Calu3 (cell line): ENCODE data around the gene EEF1G. TPM values are rescaled to one million over a fixed set of nuclear protein-coding genes. Genes with fewer than 3 reads are reported as not detected.

Experiments
- BruUV-seq: library from RNA; stranded (reverse); fragments of 400-500 nt; replicated peaks from 2 replicates; lab custom pipeline; 2021; lab: Mats Ljungman, UMichigan
- CTCF ChIA-PET: fragments of 300-600 bp; sonication (Branson Sonifier 250); formaldehyde crosslinking; loops from one replicate; lab custom pipeline; 2022; ENCODE audit warnings: antibody characterized with exemption; lab: Charles Lee
- DNase-seq: peaks from one replicate; pipeline ENCODE4 v3.0.0; 2022
- H3K27ac Mint-ChIP-seq: one replicate; pipeline ENCODE4 v1.8.0; 2022; ENCODE audit warnings: mixed read lengths; ENCODE audit not compliant: unreplicated experiment
- H3K27me3 Mint-ChIP-seq: one replicate; pipeline ENCODE4 v1.8.0; 2022; ENCODE audit warnings: mixed read lengths; ENCODE audit not compliant: unreplicated experiment
- H3K36me3 Mint-ChIP-seq: one replicate; pipeline ENCODE4 v1.8.0; 2022; ENCODE audit warnings: mild to moderate bottlenecking, moderate library complexity, mixed read lengths; ENCODE audit not compliant: insufficient read depth, unreplicated experiment
- H3K4me1 Mint-ChIP-seq: one replicate; pipeline ENCODE4 v1.8.0; 2022; ENCODE audit warnings: mild to moderate bottlenecking, low read depth, mixed read lengths; ENCODE audit not compliant: unreplicated experiment
- H3K4me3 Mint-ChIP-seq: one replicate; pipeline ENCODE4 v1.8.0; 2022; ENCODE audit warnings: mild to moderate bottlenecking, low read depth, moderate library complexity, mixed read lengths; ENCODE audit not compliant: unreplicated experiment
- H3K9me3 Mint-ChIP-seq: one replicate; pipeline ENCODE4 v1.8.0; 2022; ENCODE audit warnings: low read depth, mixed read lengths; ENCODE audit not compliant: unreplicated experiment
- intact Hi-C: fragments of 100-400 bp; cut with micrococcal nuclease; formaldehyde crosslinking; loops from one replicate; pipeline ENCODE4 v1.10.0; 2022; ENCODE audit not compliant: unreplicated experiment
- total RNA-seq: library from RNA; stranded (reverse); gene quantifications from 2 replicates; pipeline ENCODE4 v1.2.3, GENCODE V29; 2022
- TF ChIP-seq, protein P1 (sequence below): fragments of 200-600 bp; IDR thresholded peaks from one replicate; pipeline ENCODE4 v1.8.0; 2022; ENCODE audit warnings: antibody characterized with exemption; ENCODE audit not compliant: unreplicated experiment

The EEF1G gene
- total RNA-seq, 1 experiment from 2014 or later, result 1,189 TPM

- Mint-ChIP-seq H3K27ac (peak overlapping the region; percentile 78), H3K4me1 (peaks cover 35% of the 10 kb centered on the region), H3K9me3 (no peaks in the 10 kb centered on the region), H3K36me3 (peaks cover 80% of the 10 kb centered on the region), H3K4me3 (peak overlapping the region; percentile 88), H3K27me3 (no peaks in the 10 kb centered on the region)
- CTCF ChIA-PET, result interaction anchor here (1.1 to 2.1 kb wide), 5 partner anchors 9 to 58 kb away, joined by 3 to 21 read pairs (median 7); partner anchors contain the start of genes B3GAT3 and TUT1
- DNase-seq, result no peak
- TF ChIP-seq, protein P1, sequence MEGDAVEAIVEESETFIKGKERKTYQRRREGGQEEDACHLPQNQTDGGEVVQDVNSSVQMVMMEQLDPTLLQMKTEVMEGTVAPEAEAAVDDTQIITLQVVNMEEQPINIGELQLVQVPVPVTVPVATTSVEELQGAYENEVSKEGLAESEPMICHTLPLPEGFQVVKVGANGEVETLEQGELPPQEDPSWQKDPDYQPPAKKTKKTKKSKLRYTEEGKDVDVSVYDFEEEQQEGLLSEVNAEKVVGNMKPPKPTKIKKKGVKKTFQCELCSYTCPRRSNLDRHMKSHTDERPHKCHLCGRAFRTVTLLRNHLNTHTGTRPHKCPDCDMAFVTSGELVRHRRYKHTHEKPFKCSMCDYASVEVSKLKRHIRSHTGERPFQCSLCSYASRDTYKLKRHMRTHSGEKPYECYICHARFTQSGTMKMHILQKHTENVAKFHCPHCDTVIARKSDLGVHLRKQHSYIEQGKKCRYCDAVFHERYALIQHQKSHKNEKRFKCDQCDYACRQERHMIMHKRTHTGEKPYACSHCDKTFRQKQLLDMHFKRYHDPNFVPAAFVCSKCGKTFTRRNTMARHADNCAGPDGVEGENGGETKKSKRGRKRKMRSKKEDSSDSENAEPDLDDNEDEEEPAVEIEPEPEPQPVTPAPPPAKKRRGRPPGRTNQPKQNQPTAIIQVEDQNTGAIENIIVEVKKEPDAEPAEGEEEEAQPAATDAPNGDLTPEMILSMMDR, result no peak
- intact Hi-C loops, result no loop called here
- no TSS peak for BruUV-seq
These were observed 26.9 kb upstream of the EEF1G start for GRCh38 chr11:62600367-62601121.

DNA sequence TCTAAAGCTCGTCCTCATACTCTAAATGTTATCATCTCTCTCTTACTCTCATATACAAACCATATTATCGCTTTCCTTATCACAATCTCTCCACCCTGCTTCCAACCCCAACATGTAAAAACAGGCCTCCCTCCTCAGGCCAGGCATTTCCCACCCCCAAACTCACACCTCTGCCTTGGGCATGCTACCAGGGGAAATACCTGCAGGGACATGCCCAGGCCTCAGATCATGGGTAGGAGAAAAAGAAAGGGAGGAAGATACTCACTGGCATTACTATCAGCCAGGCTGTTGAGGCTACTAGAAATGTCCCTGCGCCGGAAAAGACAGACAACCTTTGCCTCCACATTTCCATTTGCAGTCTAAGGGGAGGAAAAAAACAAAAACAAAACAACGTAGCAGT, 26.2 kb upstream of the EEF1G start:
- DNase-seq, result no peak
- intact Hi-C loops, result no loop called here
- peaks cover 80% of the 10 kb centered on the region for H3K36me3 Mint-ChIP-seq
- TF ChIP-seq, protein P1, result no peak
- peaks cover 35% of the 10 kb centered on the region for H3K4me1 Mint-ChIP-seq
- H3K27me3 Mint-ChIP-seq, result no peaks in the 10 kb centered on the region
- H3K4me3 Mint-ChIP-seq, result peak overlapping the region; percentile 88
- BruUV-seq, result TSS peak; percentile 58
- peak overlapping the region; percentile 78 for H3K27ac Mint-ChIP-seq
- no peaks in the 10 kb centered on the region for H3K9me3 Mint-ChIP-seq
- CTCF ChIA-PET, result interaction anchor here (1.1 to 2.1 kb wide), 2 partner anchors 8 to 22 kb away, joined by 3 to 21 read pairs; partner anchors contain the start of genes B3GAT3 and TUT1

DNA sequence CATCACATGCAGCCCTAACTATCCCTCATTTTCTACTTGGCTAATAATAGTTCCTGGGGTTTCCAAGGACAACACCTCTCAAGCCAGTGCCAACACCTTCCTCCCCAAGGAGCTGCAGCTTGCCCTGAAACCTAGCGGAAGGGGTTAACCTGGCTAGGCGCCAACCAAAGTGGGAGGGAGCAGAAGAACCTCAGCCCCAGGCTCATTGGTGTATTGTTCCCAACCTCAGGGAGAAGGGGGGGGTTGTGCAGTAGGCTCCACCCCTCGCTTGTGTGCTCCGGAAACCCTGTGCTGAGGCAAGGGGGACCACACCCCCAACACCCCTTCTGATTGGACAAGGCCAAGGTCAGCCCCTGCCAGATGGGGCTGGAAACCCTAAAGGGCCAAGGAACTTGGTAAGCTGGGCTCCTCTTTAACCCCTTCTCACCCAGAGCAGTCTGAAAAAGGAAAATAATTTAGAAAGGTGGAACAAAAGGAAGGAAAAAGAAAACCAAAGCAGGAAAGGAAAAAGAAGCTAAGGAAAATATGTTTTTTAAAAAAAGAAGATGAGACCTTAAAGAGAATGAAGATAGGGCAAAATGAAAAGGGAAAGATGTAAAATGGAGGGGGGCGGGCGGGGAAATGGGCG, 25.5 kb upstream of the EEF1G start:
- Mint-ChIP-seq H3K4me1 (peaks cover 34% of the 10 kb centered on the region), H3K27me3 (no peaks in the 10 kb centered on the region), H3K9me3 (no peaks in the 10 kb centered on the region), H3K4me3 (peak overlapping the region; percentile 88), H3K27ac (peak overlapping the region; percentile 78), H3K36me3 (peaks cover 83% of the 10 kb centered on the region)
- TF ChIP-seq, protein P1, result no peak
- peak; percentile 69 for DNase-seq
- BruUV-seq, result no TSS peak
- CTCF ChIA-PET, result interaction anchor here (0.6 kb wide), 1 partner anchor 40 kb away, joined by 3 read pairs; no protein-coding TSS in a partner anchor
- intact Hi-C loops, result no loop called here

GRCh38 chr11:62595124-62595523, 21.4 kb upstream of the EEF1G start:
- Mint-ChIP-seq H3K27ac (no peak overlapping the region), H3K27me3 (no peaks in the 10 kb centered on the region), H3K36me3 (peaks cover 79% of the 10 kb centered on the region), H3K9me3 (no peaks in the 10 kb centered on the region), H3K4me3 (no peak overlapping the region), H3K4me1 (peaks cover 13% of the 10 kb centered on the region)
- CTCF ChIA-PET, result no interaction called here
- TF ChIP-seq, protein P1, result no peak
- no TSS peak for BruUV-seq
- no peak for DNase-seq
- intact Hi-C loops, result no loop called here
